HepG2 (cell line): ENCODE measurements around the gene URM1. TPM values are rescaled to one million over a fixed set of nuclear protein-coding genes. Genes with fewer than 3 reads are reported as not detected.

Experiments used
- EZH2 ChIP-seq: conservative IDR thresholded peaks from 2 replicates; pipeline ENCODE4 v1.6.1; 2012; ENCODE audit warnings: mild to moderate bottlenecking, low read depth, low read length, moderate library complexity
- HOXA7 ChIP-seq: sonication (generic); formaldehyde crosslinking; IDR thresholded peaks from 2 replicates; pipeline ENCODE4 v1.8.1; 2022; ENCODE audit warnings: mild to moderate bottlenecking, missing genetic modification reagents, moderate library complexity
- KDM2A ChIP-seq: sonication (generic); formaldehyde crosslinking; IDR thresholded peaks from 2 replicates; pipeline ENCODE4 v1.4.0; 2020; ENCODE audit warnings: low read depth, missing genetic modification reagents, borderline replicate concordance
- KDM4B ChIP-seq: sonication (generic); formaldehyde crosslinking; IDR thresholded peaks from 2 replicates; pipeline ENCODE4 v1.4.0; 2020; ENCODE audit warnings: missing genetic modification reagents
- PHF8 ChIP-seq: sonication (generic); formaldehyde crosslinking; IDR thresholded peaks from 2 replicates; pipeline ENCODE4 v1.5.0; 2020; ENCODE audit warnings: missing genetic modification reagents
- RAD21 ChIP-seq: fragments of 450-650 bp; formaldehyde crosslinking; IDR thresholded peaks from 2 replicates; pipeline ENCODE4 v1.5.0; 2020; ENCODE audit warnings: mild to moderate bottlenecking
- SALL1 ChIP-seq: sonication (generic); formaldehyde crosslinking; IDR thresholded peaks from 2 replicates; pipeline ENCODE4 v1.8.0; 2022; ENCODE audit warnings: mild to moderate bottlenecking, missing genetic modification reagents
- TBX2 ChIP-seq: sonication (generic); formaldehyde crosslinking; IDR thresholded peaks from 2 replicates; pipeline ENCODE4 v1.5.0; 2020; ENCODE audit warnings: missing genetic modification reagents, mild to moderate bottlenecking, borderline replicate concordance
- ZNF331 ChIP-seq: sonication (generic); formaldehyde crosslinking; IDR thresholded peaks from 2 replicates; pipeline ENCODE4 v1.4.0; 2020; ENCODE audit warnings: missing genetic modification reagents
- ZNF367 ChIP-seq: sonication (generic); formaldehyde crosslinking; IDR thresholded peaks from 2 replicates; pipeline ENCODE4 v1.4.0; 2020; ENCODE audit warnings: missing genetic modification reagents, borderline replicate concordance
- ZNF501 ChIP-seq: sonication (generic); formaldehyde crosslinking; IDR thresholded peaks from 2 replicates; pipeline ENCODE4 v1.5.1; 2020; ENCODE audit warnings: mild to moderate bottlenecking, moderate library complexity, missing genetic modification reagents
- ZNF569 ChIP-seq: sonication (generic); formaldehyde crosslinking; IDR thresholded peaks from 2 replicates; pipeline ENCODE4 v1.5.0; 2020; ENCODE audit warnings: mild to moderate bottlenecking, missing genetic modification reagents, moderate library complexity, borderline replicate concordance
- ZNF768 ChIP-seq: sonication (generic); formaldehyde crosslinking; IDR thresholded peaks from 2 replicates; pipeline ENCODE4 v1.4.0; 2020; ENCODE audit warnings: missing genetic modification reagents
- polyA plus RNA-seq, 8 experiments: library from polyadenylated mRNA; depleted of rRNA in 3 of 8; stranded (reverse) in 7 of 8; unstranded in 1 of 8; fragments of >200 nt; fragmentation: Illumina TruSeq in 4 of 8; extraction: Trizol in 4 of 8; gene quantifications; 2 replicates each; pipeline versions ENCODE4 v1.2.1 to v1.2.3, GENCODE V29; 2011 to 2016; ENCODE audit warnings: low read depth in 4 of 8, missing spikeins in 1 of 8, mixed read lengths in 1 of 8; ENCODE audit not compliant: insufficient read depth in 1 of 8
- total RNA-seq, 5 experiments: library from RNA; depleted of rRNA; stranded (reverse); fragments of >200 nt; fragmentation: Illumina TruSeq; extraction: Trizol; gene quantifications; 2 replicates each; pipeline ENCODE4 v1.2.3, GENCODE V29; 2016; ENCODE audit warnings: low read depth in 1 of 5
- TF ChIP-seq, protein P1 (sequence below): sonication (generic); formaldehyde crosslinking; IDR thresholded peaks from 2 replicates; pipeline ENCODE4 v1.4.0; 2020; ENCODE audit warnings: missing genetic modification reagents, mild to moderate bottlenecking, borderline replicate concordance
- TF ChIP-seq, protein P2 (sequence below): fragments of 450-650 bp; IDR thresholded peaks from 2 replicates; pipeline ENCODE4 v1.6.1; 2017
- TF ChIP-seq, protein P3 (sequence below): IDR thresholded peaks from 2 replicates; pipeline ENCODE4 v1.6.1; 2016; ENCODE audit warnings: low read depth, borderline replicate concordance
- TF ChIP-seq, protein P4 (sequence below): sonication (generic); formaldehyde crosslinking; IDR thresholded peaks from 2 replicates; pipeline ENCODE4 v1.5.0; 2020; ENCODE audit warnings: mild to moderate bottlenecking, missing genetic modification reagents
- TF ChIP-seq, protein P5 (sequence below): sonication (generic); formaldehyde crosslinking; IDR thresholded peaks from 2 replicates; pipeline ENCODE4 v1.8.0; 2022; ENCODE audit warnings: mild to moderate bottlenecking, missing genetic modification reagents, moderate library complexity
- TF ChIP-seq, protein P6 (sequence below): IDR thresholded peaks from 2 replicates; pipeline ENCODE4 v1.6.1; 2016
- TF ChIP-seq, protein P7 (sequence below): sonication (generic); formaldehyde crosslinking; IDR thresholded peaks from 2 replicates; pipeline ENCODE4 v1.5.1; 2020; ENCODE audit warnings: missing genetic modification reagents, mild to moderate bottlenecking, borderline replicate concordance

URM1 gene
- total and polyA plus RNA-seq, 2 of the 13 experiments (the other 11 are each of a cell fraction or from before 2014, with no cell fraction given), result 37.1 to 41.3 TPM

DNA sequence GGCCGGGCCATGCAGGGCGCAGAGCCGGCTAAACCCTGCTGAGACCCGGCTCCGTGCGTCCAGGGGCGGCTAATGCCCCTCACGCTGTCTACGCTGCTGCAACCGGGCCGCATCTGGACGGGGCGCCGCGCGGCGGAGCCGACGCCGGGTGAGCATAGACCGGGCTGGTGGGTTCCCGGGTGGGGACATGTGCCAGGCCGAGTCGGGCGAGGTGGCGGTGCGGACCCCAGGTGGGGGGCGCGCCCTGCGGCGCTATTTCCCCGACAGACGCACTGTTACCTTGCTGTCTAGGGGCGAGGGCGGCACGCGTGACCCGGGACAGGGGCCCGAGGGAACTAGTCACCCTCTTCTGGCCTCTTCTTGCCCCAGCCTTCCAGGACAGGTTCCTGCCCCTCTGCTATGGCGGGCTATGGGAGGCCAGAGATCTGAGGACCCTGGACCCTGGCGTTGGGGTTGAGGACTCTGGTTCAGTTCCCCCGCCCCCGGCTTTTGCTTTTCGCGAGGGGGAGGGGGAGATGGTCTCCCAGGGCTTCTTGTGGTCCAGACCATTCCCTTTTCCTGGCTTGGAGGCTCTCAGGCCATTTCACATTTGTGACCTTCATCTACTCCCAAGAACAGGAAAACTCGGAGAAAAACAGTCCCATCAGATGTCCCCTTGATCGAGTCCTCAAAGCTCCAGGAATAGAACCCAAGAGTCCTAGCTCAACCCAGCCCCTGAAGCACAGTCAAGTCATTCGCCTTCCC is 30.3 kb upstream of the URM1 start (continued):
- 0 out of 2 replicates have a peak, but pooled peaks have one; percentile 38 for TF ChIP-seq ZNF768 (CRISPR knock-in tag)
- no peak for TF ChIP-seq KDM4B (CRISPR knock-in tag)
- peak; percentile 2; the same call in 1 of the 2 replicates for TF ChIP-seq KDM2A
- TF ChIP-seq, protein P1, sequence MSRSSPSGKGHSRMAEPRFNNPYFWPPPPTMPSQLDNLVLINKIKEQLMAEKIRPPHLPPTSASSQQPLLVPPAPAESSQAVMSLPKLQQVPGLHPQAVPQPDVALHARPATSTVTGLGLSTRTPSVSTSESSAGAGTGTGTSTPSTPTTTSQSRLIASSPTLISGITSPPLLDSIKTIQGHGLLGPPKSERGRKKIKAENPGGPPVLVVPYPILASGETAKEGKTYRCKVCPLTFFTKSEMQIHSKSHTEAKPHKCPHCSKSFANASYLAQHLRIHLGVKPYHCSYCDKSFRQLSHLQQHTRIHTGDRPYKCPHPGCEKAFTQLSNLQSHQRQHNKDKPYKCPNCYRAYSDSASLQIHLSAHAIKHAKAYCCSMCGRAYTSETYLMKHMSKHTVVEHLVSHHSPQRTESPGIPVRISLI, result no peak
- TF ChIP-seq, protein P2, sequence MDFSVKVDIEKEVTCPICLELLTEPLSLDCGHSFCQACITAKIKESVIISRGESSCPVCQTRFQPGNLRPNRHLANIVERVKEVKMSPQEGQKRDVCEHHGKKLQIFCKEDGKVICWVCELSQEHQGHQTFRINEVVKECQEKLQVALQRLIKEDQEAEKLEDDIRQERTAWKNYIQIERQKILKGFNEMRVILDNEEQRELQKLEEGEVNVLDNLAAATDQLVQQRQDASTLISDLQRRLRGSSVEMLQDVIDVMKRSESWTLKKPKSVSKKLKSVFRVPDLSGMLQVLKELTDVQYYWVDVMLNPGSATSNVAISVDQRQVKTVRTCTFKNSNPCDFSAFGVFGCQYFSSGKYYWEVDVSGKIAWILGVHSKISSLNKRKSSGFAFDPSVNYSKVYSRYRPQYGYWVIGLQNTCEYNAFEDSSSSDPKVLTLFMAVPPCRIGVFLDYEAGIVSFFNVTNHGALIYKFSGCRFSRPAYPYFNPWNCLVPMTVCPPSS, result no peak
- no peak for TF ChIP-seq ZNF569 (CRISPR knock-in tag)
- TF ChIP-seq SALL1 (CRISPR knock-in tag), result no peak; the same call in 1 of the 2 replicates
- no peak for TF ChIP-seq EZH2
- no peak for TF ChIP-seq HOXA7 (CRISPR knock-in tag)
- TF ChIP-seq, protein P3, sequence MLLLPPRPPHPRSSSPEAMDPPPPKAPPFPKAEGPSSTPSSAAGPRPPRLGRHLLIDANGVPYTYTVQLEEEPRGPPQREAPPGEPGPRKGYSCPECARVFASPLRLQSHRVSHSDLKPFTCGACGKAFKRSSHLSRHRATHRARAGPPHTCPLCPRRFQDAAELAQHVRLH (CRISPR knock-in tag), result no peak
- TF ChIP-seq, protein P4, sequence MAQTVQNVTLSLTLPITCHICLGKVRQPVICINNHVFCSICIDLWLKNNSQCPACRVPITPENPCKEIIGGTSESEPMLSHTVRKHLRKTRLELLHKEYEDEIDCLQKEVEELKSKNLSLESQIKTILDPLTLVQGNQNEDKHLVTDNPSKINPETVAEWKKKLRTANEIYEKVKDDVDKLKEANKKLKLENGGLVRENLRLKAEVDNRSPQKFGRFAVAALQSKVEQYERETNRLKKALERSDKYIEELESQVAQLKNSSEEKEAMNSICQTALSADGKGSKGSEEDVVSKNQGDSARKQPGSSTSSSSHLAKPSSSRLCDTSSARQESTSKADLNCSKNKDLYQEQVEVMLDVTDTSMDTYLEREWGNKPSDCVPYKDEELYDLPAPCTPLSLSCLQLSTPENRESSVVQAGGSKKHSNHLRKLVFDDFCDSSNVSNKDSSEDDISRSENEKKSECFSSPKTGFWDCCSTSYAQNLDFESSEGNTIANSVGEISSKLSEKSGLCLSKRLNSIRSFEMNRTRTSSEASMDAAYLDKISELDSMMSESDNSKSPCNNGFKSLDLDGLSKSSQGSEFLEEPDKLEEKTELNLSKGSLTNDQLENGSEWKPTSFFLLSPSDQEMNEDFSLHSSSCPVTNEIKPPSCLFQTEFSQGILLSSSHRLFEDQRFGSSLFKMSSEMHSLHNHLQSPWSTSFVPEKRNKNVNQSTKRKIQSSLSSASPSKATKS (CRISPR knock-in tag), result no peak
- 0 out of 2 replicates have a peak, but pooled peaks have one; percentile 8 for TF ChIP-seq RAD21 (CRISPR knock-in tag)
- no peak for TF ChIP-seq TBX2 (CRISPR knock-in tag)
- no peak for TF ChIP-seq ZNF331 (CRISPR knock-in tag)
- TF ChIP-seq, protein P5, sequence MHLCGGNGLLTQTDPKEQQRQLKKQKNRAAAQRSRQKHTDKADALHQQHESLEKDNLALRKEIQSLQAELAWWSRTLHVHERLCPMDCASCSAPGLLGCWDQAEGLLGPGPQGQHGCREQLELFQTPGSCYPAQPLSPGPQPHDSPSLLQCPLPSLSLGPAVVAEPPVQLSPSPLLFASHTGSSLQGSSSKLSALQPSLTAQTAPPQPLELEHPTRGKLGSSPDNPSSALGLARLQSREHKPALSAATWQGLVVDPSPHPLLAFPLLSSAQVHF (CRISPR knock-in tag), result 0 out of 2 replicates have a peak, but pooled peaks have one; percentile 14
- TF ChIP-seq ZNF501 (CRISPR knock-in tag), result peak; percentile 64; the same call in 1 of the 2 replicates
- TF ChIP-seq, protein P6, sequence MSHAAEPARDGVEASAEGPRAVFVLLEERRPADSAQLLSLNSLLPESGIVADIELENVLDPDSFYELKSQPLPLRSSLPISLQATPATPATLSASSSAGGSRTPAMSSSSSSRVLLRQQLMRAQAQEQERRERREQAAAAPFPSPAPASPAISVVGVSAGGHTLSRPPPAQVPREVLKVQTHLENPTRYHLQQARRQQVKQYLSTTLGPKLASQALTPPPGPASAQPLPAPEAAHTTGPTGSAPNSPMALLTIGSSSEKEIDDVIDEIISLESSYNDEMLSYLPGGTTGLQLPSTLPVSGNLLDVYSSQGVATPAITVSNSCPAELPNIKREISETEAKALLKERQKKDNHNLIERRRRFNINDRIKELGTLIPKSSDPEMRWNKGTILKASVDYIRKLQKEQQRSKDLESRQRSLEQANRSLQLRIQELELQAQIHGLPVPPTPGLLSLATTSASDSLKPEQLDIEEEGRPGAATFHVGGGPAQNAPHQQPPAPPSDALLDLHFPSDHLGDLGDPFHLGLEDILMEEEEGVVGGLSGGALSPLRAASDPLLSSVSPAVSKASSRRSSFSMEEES (CRISPR knock-in tag), result no peak
- no peak for TF ChIP-seq ZNF367
- TF ChIP-seq, protein P7, sequence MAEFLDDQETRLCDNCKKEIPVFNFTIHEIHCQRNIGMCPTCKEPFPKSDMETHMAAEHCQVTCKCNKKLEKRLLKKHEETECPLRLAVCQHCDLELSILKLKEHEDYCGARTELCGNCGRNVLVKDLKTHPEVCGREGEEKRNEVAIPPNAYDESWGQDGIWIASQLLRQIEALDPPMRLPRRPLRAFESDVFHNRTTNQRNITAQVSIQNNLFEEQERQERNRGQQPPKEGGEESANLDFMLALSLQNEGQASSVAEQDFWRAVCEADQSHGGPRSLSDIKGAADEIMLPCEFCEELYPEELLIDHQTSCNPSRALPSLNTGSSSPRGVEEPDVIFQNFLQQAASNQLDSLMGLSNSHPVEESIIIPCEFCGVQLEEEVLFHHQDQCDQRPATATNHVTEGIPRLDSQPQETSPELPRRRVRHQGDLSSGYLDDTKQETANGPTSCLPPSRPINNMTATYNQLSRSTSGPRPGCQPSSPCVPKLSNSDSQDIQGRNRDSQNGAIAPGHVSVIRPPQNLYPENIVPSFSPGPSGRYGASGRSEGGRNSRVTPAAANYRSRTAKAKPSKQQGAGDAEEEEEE, result no peak
- peak; percentile 27; the same call in 1 of the 2 replicates for TF ChIP-seq PHF8 (CRISPR knock-in tag)
